Mononuclear cell (primary cell): ENCODE results near the gene EIF4A3. TPM values are rescaled to one million over a fixed set of nuclear protein-coding genes. Genes with fewer than 3 reads are reported as not detected.

Experiments used
- H3K27me3 ChIP-seq: 2 replicates; pipeline ENCODE4 v1.6.0; 2011; ENCODE audit warnings: low read length, control low read depth; ENCODE audit not compliant: insufficient read depth
- H3K4me1 ChIP-seq: 2 replicates; pipeline ENCODE4 v1.5.1; 2011; ENCODE audit warnings: mild to moderate bottlenecking, low read length, control low read depth; ENCODE audit not compliant: insufficient read depth
- H3K4me3 ChIP-seq: 2 replicates; pipeline ENCODE4 v1.5.1; 2011; ENCODE audit warnings: mild to moderate bottlenecking, low read length, moderate library complexity
- H3K9me3 ChIP-seq: 2 replicates; pipeline ENCODE4 v1.5.1; 2011; ENCODE audit warnings: low read depth, mild to moderate bottlenecking, control low read depth, low read length
- total RNA-seq: library from RNA; depleted of rRNA; stranded (reverse); fragments of >200 nt; gene quantifications from one replicate; pipeline ENCODE4 v1.2.3, GENCODE V29; 2012

EIF4A3 gene
- total RNA-seq, 1 donor, result 40.1 TPM

GRCh38 chr17:80182118-80182844 is 35.4 kb upstream of the EIF4A3 start:
- Histone ChIP-seq H3K27me3 (no peaks in the 10 kb centered on the region), H3K9me3 (no peaks in the 10 kb centered on the region), H3K4me1 (no peaks in the 10 kb centered on the region), H3K4me3 (no peak overlapping the region)

GRCh38 chr17:80181431-80181830 is 34.5 kb upstream of the EIF4A3 start:
- H3K9me3 ChIP-seq, result no peaks in the 10 kb centered on the region
- H3K4me3 ChIP-seq, result no peak overlapping the region
- H3K27me3 ChIP-seq, result no peaks in the 10 kb centered on the region
- no peaks in the 10 kb centered on the region for H3K4me1 ChIP-seq

- no peak overlapping the region for H3K4me3 ChIP-seq
- no peaks in the 10 kb centered on the region for H3K9me3 ChIP-seq
- no peaks in the 10 kb centered on the region for H3K4me1 ChIP-seq
- H3K27me3 ChIP-seq, result no peaks in the 10 kb centered on the region
Observed at GRCh38 chr17:80180192-80180591, 33.3 kb upstream of the EIF4A3 start.

- Histone ChIP-seq H3K9me3 (no peaks in the 10 kb centered on the region), H3K27me3 (no peaks in the 10 kb centered on the region), H3K4me3 (no peak overlapping the region), H3K4me1 (no peaks in the 10 kb centered on the region)
Observed at GRCh38 chr17:80177986-80178595, 31.2 kb upstream of the EIF4A3 start.

GRCh38 chr17:80176757-80177156 is 29.8 kb upstream of the EIF4A3 start:
- no peaks in the 10 kb centered on the region for H3K4me1 ChIP-seq
- no peak overlapping the region for H3K4me3 ChIP-seq
- H3K9me3 ChIP-seq, result no peaks in the 10 kb centered on the region
- no peaks in the 10 kb centered on the region for H3K27me3 ChIP-seq

- Histone ChIP-seq H3K4me3 (no peak overlapping the region), H3K27me3 (no peaks in the 10 kb centered on the region), H3K9me3 (no peaks in the 10 kb centered on the region), H3K4me1 (no peaks in the 10 kb centered on the region)
Observed at GRCh38 chr17:80173916-80174315, 27.0 kb upstream of the EIF4A3 start.

- H3K27me3 ChIP-seq, result no peaks in the 10 kb centered on the region
Observed at GRCh38 chr17:80173126-80173525, 26.2 kb upstream of the EIF4A3 start.

GRCh38 chr17:80171681-80172080 is 24.8 kb upstream of the EIF4A3 start:
- Histone ChIP-seq H3K4me1 (no peaks in the 10 kb centered on the region), H3K9me3 (no peaks in the 10 kb centered on the region), H3K27me3 (no peaks in the 10 kb centered on the region), H3K4me3 (no peak overlapping the region)

More at GRCh38 chr17:80173126-80173525, 26.2 kb upstream of the EIF4A3 start:
- H3K4me1 ChIP-seq, result no peaks in the 10 kb centered on the region
- no peak overlapping the region for H3K4me3 ChIP-seq
- no peaks in the 10 kb centered on the region for H3K9me3 ChIP-seq

GRCh38 chr17:80169784-80170500 is 23.0 kb upstream of the EIF4A3 start, which contains the start of gene CARD14:
Gene CARD14, plus strand, starts transcription at chr17:80170030. Its CDS starts 11,409 bp downstream, at chr17:80181439.
- Histone ChIP-seq H3K4me1 (no peaks in the 10 kb centered on the region), H3K9me3 (no peaks in the 10 kb centered on the region), H3K27me3 (no peaks in the 10 kb centered on the region), H3K4me3 (no peak within 1 kb of the TSS)

- Histone ChIP-seq H3K27me3 (no peaks in the 10 kb centered on the region), H3K4me1 (no peaks in the 10 kb centered on the region), H3K4me3 (no peak overlapping the region), H3K9me3 (no peaks in the 10 kb centered on the region)
Observed at GRCh38 chr17:80169107-80169506, 22.2 kb upstream of the EIF4A3 start.

- no peaks in the 10 kb centered on the region for H3K27me3 ChIP-seq
- H3K4me3 ChIP-seq, result no peak overlapping the region
- H3K4me1 ChIP-seq, result no peaks in the 10 kb centered on the region
- no peaks in the 10 kb centered on the region for H3K9me3 ChIP-seq
Observed at GRCh38 chr17:80168371-80168770, 21.4 kb upstream of the EIF4A3 start.

- no peaks in the 10 kb centered on the region for H3K4me1 ChIP-seq
- no peak overlapping the region for H3K4me3 ChIP-seq
- no peaks in the 10 kb centered on the region for H3K27me3 ChIP-seq
- H3K9me3 ChIP-seq, result no peaks in the 10 kb centered on the region
Observed at GRCh38 chr17:80166446-80166845, 19.5 kb upstream of the EIF4A3 start.

GRCh38 chr17:80164185-80164584 is 17.3 kb upstream of the EIF4A3 start:
- no peaks in the 10 kb centered on the region for H3K4me1 ChIP-seq
- H3K4me3 ChIP-seq, result no peak overlapping the region
- no peaks in the 10 kb centered on the region for H3K9me3 ChIP-seq
- peaks cover 2% of the 10 kb centered on the region for H3K27me3 ChIP-seq

- peaks cover 2% of the 10 kb centered on the region for H3K27me3 ChIP-seq
Observed at GRCh38 chr17:80163336-80163735, 16.4 kb upstream of the EIF4A3 start.

GRCh38 chr17:80160536-80160935 is 13.6 kb upstream of the EIF4A3 start:
- Histone ChIP-seq H3K4me3 (no peak overlapping the region), H3K4me1 (no peaks in the 10 kb centered on the region), H3K27me3 (peaks cover 2% of the 10 kb centered on the region), H3K9me3 (no peaks in the 10 kb centered on the region)

More at GRCh38 chr17:80163336-80163735, 16.4 kb upstream of the EIF4A3 start:
- Histone ChIP-seq H3K9me3 (no peaks in the 10 kb centered on the region), H3K4me3 (no peak overlapping the region), H3K4me1 (no peaks in the 10 kb centered on the region)
